GM19193 (cell line): ENCODE results near the gene TBX22.

Experiments used
- POLR2A ChIP-seq: IDR thresholded peaks from 4 replicates; pipeline ENCODE4 v1.6.1; 2011; ENCODE audit not compliant: insufficient read depth, insufficient read length; ENCODE audit errors: extremely low read depth

TBX22 gene, protein sequence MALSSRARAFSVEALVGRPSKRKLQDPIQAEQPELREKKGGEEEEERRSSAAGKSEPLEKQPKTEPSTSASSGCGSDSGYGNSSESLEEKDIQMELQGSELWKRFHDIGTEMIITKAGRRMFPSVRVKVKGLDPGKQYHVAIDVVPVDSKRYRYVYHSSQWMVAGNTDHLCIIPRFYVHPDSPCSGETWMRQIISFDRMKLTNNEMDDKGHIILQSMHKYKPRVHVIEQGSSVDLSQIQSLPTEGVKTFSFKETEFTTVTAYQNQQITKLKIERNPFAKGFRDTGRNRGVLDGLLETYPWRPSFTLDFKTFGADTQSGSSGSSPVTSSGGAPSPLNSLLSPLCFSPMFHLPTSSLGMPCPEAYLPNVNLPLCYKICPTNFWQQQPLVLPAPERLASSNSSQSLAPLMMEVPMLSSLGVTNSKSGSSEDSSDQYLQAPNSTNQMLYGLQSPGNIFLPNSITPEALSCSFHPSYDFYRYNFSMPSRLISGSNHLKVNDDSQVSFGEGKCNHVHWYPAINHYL

DNA sequence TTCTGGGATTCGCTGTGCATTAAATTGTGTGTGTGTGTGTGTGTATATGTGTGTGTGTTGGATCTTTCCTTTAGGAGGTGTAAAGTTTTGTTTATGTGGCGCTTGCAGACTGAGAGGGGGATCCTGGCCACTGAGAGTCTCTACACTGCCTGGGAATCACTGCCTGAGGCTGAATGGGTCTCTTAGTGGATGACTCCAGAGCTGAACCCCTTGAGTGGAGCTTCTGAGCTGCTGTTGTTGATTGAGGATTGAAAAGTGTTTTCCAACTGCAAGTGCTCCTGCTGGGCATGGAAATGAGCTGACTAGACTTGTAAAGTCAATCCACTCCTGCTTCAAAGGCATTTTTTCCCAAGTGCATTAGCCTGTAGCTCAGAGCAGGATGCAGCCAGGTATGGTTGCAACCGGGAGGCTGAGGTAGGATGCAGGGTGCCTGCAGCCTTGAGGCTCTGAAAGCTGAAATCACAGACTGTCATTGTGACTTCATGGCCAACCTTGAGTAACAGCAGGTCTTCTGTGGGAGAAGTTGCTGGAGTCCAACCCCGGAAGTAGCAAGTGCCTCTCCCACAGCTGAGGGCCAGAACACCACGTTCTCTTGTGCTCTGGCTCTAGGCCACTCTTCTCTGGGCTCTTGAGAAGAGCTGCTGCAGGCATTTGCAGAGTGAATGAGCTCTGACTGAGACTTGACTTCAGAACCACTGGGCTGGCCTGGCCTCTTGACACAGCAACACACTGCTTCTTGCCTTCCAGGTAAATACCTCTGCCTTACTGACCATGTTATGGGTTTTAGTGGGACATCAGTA, at the start of gene TBX22:
TBX22 (plus strand) TSS at position 613 of the 800 bp plus-strand sequence. CDS start 7,517 bp downstream, outside the sequence.
- no peak for TF ChIP-seq POLR2A

DNA sequence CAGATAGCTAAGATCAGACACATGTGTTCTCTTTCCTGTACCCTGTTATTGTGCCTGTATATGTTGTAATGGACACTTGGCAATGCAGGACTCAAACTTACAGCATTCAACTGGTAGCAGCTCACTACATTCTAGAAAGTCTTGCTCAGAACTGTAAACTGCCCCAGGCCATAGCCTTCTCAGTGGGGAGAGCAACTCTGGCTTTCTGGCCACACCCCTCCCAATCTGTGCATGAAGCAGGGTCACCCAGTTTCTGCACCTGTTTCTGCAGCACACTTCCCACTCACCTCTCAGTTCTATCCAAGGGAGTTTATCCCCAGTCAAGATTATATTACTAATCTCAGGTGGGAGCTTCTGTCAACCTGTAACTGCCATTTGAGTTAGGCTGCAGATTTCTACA, 38.9 kb upstream of the TBX22 start:
- no peak for TF ChIP-seq POLR2A

DNA sequence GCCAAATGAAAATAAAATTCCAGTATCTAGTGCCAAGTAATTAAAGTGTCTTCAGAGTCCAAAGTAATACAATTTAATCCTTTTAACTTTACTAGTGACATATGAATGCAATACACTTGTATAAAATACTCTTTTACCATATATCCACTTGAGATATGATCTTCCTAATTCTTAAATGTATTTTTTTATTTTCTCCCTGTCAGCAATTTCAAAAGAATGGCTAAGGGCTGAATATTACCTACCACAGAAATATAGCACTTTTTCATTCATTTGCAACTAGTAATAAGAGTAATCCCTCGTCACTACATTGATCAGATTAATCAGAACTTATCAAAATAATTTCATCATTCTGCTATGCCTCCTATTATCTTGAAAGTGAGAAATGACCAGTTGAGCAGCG, 10.1 kb upstream of the TBX22 start:
- TF ChIP-seq POLR2A = no peak

DNA sequence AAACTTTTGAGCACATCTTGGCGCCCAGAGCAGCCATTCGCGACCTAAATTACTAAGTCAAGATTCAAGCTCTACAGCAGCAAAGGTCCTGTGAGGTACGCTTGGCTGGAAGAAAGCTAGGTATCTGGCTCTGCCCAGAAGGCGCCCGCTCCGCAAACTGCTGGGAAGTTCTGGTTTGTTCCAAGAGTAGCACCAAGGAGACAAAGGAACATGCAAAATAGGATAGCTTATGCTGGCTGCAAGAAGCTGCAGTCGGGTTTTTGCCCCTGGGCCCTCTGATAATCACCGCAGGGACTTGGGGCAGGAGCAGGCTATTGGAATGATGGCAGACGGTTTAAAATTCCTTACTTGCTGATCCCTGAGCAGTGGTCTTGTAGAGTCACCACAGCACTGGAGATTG, 3.0 kb upstream of the TBX22 start:
- no peak for TF ChIP-seq POLR2A

DNA sequence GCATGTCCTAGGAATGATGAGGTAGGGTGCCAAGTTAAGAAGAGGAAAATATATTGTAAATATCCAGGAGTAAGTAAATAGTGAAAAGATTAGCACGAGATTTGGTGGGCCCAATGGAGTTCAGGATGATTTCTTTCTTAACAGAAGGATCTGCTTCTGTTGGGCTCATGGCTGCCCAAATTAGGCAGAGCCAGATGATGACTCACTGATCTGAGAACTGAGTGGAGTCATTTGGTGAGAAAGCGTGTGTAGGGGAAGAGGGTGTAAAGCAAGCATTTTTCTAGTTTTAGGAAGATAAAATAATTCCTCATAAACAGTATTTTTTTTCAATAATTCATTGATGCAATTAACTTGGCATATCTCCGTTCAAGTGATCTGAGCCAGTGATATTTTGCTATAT, 1.6 kb downstream of the TBX22 start:
- TF ChIP-seq POLR2A = no peak

DNA sequence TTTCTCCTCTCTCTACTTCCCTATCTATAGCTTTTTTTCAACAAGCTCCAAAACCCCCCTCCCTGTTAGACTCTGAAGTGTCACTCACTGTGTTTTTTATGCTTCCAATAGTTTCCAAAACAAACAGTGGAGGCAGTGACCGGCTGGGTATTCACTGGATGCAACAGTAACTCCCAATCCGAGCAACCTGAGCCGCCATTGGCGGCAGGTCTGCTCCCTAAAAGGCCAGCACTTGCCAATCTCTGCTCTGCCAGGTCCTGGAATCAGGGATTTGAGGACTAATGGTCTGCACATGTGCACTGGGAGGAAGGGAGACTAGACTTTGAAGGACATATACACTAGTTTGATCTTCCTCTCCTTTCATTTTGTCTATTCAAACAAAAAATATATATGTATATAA, 7.1 kb downstream of the TBX22 start:
- no peak for TF ChIP-seq POLR2A

DNA sequence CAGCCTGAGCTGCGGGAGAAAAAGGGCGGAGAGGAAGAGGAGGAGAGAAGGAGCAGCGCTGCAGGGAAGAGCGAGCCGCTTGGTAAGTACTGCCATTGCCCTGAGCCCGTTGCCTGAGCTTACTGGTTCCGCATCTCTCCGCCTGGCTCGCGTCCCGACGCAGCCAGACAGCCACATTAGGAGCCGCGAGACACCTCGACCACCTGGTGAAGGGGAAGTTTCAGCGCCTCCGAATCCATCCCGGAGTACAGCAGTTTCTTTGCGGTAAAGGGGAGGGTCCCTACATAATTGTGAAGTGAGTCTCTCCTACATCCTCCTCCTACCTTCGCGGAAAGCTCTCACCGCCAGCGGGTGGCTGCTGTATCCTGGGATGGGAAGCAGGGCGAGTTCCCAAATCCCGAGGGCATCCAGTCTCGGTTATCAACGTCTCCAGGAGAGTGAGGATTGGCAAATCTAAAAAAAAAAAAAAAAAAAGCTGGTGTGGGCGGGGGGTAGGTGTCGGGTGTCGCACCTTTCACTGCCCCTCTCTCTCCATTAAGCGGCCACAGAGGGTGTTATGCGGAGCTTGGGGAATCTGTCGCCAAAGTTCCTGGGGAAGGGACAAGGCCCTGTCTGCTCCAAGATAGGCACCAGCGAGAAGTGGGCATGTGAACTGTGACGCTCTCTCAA, 7.9 kb downstream of the TBX22 start:
- TF ChIP-seq POLR2A = no peak

DNA sequence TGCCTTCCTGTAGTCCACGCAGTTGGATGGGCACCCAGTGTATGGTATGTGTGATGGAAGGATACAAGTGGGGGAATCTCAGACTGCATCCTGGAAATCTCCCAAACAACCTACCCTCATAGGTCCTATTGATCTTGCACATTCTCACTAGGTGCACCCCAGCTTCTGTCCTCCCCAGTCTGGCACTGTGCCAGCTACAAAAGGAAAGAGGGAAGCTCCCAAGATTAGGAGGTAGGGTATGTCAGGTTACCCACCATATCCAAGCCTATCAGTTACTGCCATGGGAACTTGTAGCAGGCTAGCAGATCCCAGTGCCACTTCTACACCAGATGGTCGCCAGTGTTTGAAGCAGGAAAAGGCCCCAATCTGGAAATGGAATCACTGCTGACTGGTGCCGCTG, 11.6 kb downstream of the TBX22 start:
- TF ChIP-seq POLR2A = no peak
